A673 (cell line): Measurements from ENCODE around the gene LAMB3.

Source experiments
- CTCF ChIP-seq: fragments of 300-800, 200-600 bp; sonication (generic); conservative IDR thresholded peaks from 2 replicates; pipeline ENCODE4 v1.5.1; 2017; ENCODE audit warnings: low read depth, mild to moderate bottlenecking, antibody characterized with exemption, low read length, moderate library complexity, mixed read lengths
- EZH2 ChIP-seq: fragments of 200-600 bp; sonication (generic); IDR thresholded peaks from 2 replicates; pipeline ENCODE4 v1.6.1; 2017; ENCODE audit warnings: borderline replicate concordance, low read depth, mild to moderate bottlenecking, mixed read lengths, antibody characterized with exemption, low read length; ENCODE audit not compliant: poor library complexity, severe bottlenecking

GRCh38 chr1:209672705-209673630 lies 20.7 kb upstream of the LAMB3 start:
- TF ChIP-seq CTCF (no peak), EZH2 (no peak)
